ENCODE results near the gene ADIPOR2.

Gene ADIPOR2

DNA sequence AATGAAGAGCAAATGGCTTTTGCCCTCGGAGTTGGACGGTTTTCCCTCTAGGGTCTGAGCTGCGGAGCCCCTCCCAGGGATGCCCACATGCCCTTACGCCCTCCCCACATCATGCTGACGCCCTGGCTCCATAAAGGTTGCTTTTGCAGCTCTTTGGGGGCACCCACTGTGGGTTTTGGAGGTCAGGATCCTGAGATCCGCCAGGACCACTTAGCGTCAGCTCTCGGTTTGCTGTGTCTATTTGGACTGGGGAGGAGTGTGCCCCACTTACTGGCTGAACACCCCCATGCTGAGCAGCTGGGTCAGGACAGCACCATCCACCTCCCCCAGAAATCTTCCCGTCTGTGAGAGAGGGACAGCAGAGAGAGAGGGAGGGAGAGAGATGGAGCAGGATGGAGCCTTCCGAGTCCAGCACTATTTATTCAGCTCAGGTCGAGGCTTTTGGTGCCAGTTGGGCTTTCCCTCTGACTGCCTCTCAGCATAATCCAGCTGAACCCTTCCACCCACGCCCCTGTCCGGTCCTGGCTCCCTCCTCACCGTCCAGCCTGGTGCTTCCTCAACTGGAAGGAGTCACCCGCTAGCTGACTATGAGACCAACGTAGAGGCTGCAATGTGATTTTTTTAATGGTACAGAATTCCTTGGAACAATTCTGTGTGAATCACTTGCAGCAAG is 110.6 kb downstream of the ADIPOR2 start:
- no peak for DNase-seq
- no peak overlapping the region for H3K27ac ChIP-seq (ENCODE audit: low read length)

DNA sequence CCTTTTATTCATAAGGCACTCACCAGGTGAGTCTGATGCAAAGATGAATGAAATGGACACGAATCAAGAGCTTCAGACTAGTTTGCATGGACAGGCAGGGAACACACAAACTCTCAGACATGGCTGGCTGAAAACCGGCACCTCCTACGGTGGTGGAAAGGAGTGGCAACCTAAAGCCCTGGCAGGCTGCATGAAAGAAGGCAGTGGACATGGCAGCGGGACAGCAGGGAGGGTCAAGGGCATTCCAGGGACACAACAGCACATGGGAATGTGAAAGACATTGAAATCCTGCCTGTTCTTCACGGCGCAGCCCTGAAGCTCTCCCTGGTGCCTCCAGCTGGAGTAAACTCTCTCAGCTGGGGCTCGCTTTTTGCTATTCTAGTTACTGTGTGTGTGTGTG is 112.9 kb downstream of the ADIPOR2 start:
- Histone ChIP-seq H3K27ac (ENCODE audit: low read length) (no peak overlapping the region), H3K4me1 (ENCODE audit: insufficient read depth, low read length) (peaks cover 4% of the 10 kb centered on the region), H3K4me3 (ENCODE audit: low read depth in 1 of 2, low read length in 2 of 2) (no peak overlapping the region), H3K79me2 (ENCODE audit: insufficient read depth, low read length) (no peaks in the 10 kb centered on the region), H3K9me3 (ENCODE audit: insufficient read depth, low read length, severe bottlenecking) (no peaks in the 10 kb centered on the region), H2AFZ (ENCODE audit: low read depth, low read length) (peak overlapping the region; percentile 61; the same call in 1 of the 2 replicates), H3K27me3 (ENCODE audit: insufficient read depth, low read length, poor library complexity) (no peaks in the 10 kb centered on the region), H4K20me1 (ENCODE audit: insufficient read depth, low read length) (no peaks in the 10 kb centered on the region), H3K36me3 (ENCODE audit: insufficient read depth, low read length) (no peaks in the 10 kb centered on the region), H3K9ac (ENCODE audit: low read depth, low read length) (no peak overlapping the region), H3K4me2 (ENCODE audit: insufficient read depth, low read length) (no peak overlapping the region)
- DNase-seq (no peak), ATAC-seq (ENCODE audit: insufficient read depth, low read depth) (no peak)
- TF ChIP-seq EZH2 (IDR thresholded peaks at IDR 0.05; ENCODE audit: borderline replicate concordance, low read depth, low read length, severe bottlenecking), result no peak
- TF ChIP-seq, protein P1, sequence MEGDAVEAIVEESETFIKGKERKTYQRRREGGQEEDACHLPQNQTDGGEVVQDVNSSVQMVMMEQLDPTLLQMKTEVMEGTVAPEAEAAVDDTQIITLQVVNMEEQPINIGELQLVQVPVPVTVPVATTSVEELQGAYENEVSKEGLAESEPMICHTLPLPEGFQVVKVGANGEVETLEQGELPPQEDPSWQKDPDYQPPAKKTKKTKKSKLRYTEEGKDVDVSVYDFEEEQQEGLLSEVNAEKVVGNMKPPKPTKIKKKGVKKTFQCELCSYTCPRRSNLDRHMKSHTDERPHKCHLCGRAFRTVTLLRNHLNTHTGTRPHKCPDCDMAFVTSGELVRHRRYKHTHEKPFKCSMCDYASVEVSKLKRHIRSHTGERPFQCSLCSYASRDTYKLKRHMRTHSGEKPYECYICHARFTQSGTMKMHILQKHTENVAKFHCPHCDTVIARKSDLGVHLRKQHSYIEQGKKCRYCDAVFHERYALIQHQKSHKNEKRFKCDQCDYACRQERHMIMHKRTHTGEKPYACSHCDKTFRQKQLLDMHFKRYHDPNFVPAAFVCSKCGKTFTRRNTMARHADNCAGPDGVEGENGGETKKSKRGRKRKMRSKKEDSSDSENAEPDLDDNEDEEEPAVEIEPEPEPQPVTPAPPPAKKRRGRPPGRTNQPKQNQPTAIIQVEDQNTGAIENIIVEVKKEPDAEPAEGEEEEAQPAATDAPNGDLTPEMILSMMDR (IDR thresholded peaks at IDR 0.05; ENCODE audit: borderline replicate concordance, extremely low read depth, low read length, poor library complexity, severe bottlenecking), result no peak

More for the DNA sequence above, 110.6 kb downstream of the ADIPOR2 start:
- H3K36me3 ChIP-seq (ENCODE audit: insufficient read depth, low read length), result no peaks in the 10 kb centered on the region
- TF ChIP-seq EZH2 (IDR thresholded peaks at IDR 0.05; ENCODE audit: borderline replicate concordance, low read depth, low read length, severe bottlenecking), result no peak
- TF ChIP-seq, protein P1 (IDR thresholded peaks at IDR 0.05; ENCODE audit: borderline replicate concordance, extremely low read depth, low read length, poor library complexity, severe bottlenecking), result no peak
- no peak for ATAC-seq (ENCODE audit: insufficient read depth, low read depth)
- H3K9me3 ChIP-seq (ENCODE audit: insufficient read depth, low read length, severe bottlenecking), result no peaks in the 10 kb centered on the region
- no peaks in the 10 kb centered on the region for H3K79me2 ChIP-seq (ENCODE audit: insufficient read depth, low read length)
- H3K27me3 ChIP-seq (ENCODE audit: insufficient read depth, low read length, poor library complexity), result no peaks in the 10 kb centered on the region
- H3K9ac ChIP-seq (ENCODE audit: low read depth, low read length), result no peak overlapping the region
- peaks cover 9% of the 10 kb centered on the region for H3K4me1 ChIP-seq (ENCODE audit: insufficient read depth, low read length)
- H2AFZ ChIP-seq (ENCODE audit: low read depth, low read length), result no peak overlapping the region
- H3K4me2 ChIP-seq (ENCODE audit: insufficient read depth, low read length), result no peak overlapping the region
- H4K20me1 ChIP-seq (ENCODE audit: insufficient read depth, low read length), result no peaks in the 10 kb centered on the region
- H3K4me3 ChIP-seq (ENCODE audit: low read depth in 1 of 2, low read length in 2 of 2), result no peak overlapping the region

DNA sequence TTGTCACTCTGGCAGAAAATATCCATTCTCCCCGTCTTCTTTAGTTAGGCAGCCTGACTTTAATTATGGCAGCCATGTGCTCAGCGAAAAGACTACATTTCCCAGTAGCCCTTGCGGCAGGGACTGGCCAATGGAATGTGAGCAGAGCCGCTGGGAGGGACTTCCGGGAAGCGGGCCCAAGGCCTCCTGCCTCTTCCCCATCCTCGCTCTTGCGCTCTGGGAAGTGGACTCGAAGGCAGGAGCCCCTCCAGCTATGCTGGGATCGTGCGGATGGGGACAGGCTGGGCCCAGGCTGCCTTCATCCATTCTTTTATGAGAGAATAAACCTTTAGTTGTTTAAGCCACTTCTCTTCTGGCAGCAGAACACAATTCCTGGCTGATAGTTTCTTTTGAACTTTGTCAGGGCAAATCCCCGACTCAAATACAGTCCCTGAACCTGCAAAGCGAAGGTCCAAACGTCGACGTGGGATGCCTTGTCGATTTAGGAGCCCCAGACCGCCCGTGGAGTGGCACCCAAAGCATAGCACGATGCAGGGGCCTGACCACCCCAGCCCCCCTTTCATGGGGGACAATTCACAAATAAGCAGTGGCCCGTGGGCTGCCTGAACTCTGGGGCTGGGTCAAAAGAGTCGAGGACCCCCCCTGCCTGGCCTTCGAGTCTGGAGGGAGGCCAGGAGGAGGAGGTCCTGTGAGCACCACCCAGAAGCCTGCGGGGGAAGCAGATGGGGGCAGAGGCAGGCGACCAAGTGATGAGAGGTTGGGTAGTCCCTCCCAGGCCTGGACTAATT is 113.9 kb downstream of the ADIPOR2 start:
- peak; percentile 86 for DNase-seq
- no peak overlapping the region; the same call in 1 of the 2 replicates for H3K4me2 ChIP-seq (ENCODE audit: insufficient read depth, low read length)
- H3K4me3 ChIP-seq (ENCODE audit: low read depth in 1 of 2, low read length in 2 of 2), result no peak overlapping the region
- no peaks in the 10 kb centered on the region for H3K36me3 ChIP-seq (ENCODE audit: insufficient read depth, low read length)
- no peak overlapping the region for H3K9ac ChIP-seq (ENCODE audit: low read depth, low read length)
- peaks cover 4% of the 10 kb centered on the region for H3K4me1 ChIP-seq (ENCODE audit: insufficient read depth, low read length)
- H2AFZ ChIP-seq (ENCODE audit: low read depth, low read length), result peak overlapping the region; percentile 78; the same call in 1 of the 2 replicates
- TF ChIP-seq, protein P1 (IDR thresholded peaks at IDR 0.05; ENCODE audit: borderline replicate concordance, extremely low read depth, low read length, poor library complexity, severe bottlenecking), result no peak
- H3K27ac ChIP-seq (ENCODE audit: low read length), result no peak overlapping the region
- no peaks in the 10 kb centered on the region for H3K9me3 ChIP-seq (ENCODE audit: insufficient read depth, low read length, severe bottlenecking)
- H3K27me3 ChIP-seq (ENCODE audit: insufficient read depth, low read length, poor library complexity), result no peaks in the 10 kb centered on the region
- no peaks in the 10 kb centered on the region for H4K20me1 ChIP-seq (ENCODE audit: insufficient read depth, low read length)
- H3K79me2 ChIP-seq (ENCODE audit: insufficient read depth, low read length), result no peaks in the 10 kb centered on the region
- ATAC-seq (ENCODE audit: insufficient read depth, low read depth), result peak; percentile 99

All from DND-41 (cell line).